ENCODE measurements around the gene DHX35. TPM values are rescaled to one million over a fixed set of nuclear protein-coding genes. Genes with fewer than 3 reads are reported as not detected.

The DHX35 gene
- total RNA-seq, 1 donor from 2014 or later, result 9.5 TPM

DNA sequence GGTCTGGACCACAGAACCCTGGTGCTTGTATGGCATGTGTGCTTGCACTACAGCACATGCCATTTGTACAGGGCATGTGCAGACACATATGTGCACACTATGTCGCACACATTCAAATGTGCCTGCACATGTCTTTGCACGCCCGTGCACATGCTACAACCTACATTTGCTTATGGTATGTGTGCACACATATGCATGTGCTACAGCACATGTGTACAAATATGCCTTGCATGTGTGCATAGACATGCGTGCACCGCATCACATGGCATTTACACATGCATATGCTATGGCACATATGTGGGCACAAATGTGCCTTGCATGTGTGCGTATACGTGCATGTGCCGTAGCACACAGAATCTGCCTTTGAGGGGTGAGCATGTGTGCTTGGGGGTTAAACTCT lies 90.5 kb downstream of the DHX35 start:
- H3K9me3 Mint-ChIP-seq, result no peaks in the 10 kb centered on the region
- H3K4me1 Mint-ChIP-seq, result peaks cover 6% of the 10 kb centered on the region
- ChIA-PET POLR2A (no interaction called here), CTCF (interaction anchor here (8.0 kb wide), 1 partner anchor 29 kb away, joined by 101 read pairs; no protein-coding TSS in a partner anchor)
- ATAC-seq (ENCODE audit: low read depth) (no peak), DNase-seq (no peak)
- H3K27me3 Mint-ChIP-seq, result peaks cover 12% of the 10 kb centered on the region
- H3K27ac Mint-ChIP-seq, result no peak overlapping the region
- intact Hi-C loops (cut with micrococcal nuclease), result no loop called here
- TF ChIP-seq, protein P1, sequence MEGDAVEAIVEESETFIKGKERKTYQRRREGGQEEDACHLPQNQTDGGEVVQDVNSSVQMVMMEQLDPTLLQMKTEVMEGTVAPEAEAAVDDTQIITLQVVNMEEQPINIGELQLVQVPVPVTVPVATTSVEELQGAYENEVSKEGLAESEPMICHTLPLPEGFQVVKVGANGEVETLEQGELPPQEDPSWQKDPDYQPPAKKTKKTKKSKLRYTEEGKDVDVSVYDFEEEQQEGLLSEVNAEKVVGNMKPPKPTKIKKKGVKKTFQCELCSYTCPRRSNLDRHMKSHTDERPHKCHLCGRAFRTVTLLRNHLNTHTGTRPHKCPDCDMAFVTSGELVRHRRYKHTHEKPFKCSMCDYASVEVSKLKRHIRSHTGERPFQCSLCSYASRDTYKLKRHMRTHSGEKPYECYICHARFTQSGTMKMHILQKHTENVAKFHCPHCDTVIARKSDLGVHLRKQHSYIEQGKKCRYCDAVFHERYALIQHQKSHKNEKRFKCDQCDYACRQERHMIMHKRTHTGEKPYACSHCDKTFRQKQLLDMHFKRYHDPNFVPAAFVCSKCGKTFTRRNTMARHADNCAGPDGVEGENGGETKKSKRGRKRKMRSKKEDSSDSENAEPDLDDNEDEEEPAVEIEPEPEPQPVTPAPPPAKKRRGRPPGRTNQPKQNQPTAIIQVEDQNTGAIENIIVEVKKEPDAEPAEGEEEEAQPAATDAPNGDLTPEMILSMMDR (IDR thresholded peaks at IDR 0.05), result no peak
- no peaks in the 10 kb centered on the region for H3K36me3 Mint-ChIP-seq (ENCODE audit: low read depth)
- no peak overlapping the region for H3K4me3 Mint-ChIP-seq

DNA sequence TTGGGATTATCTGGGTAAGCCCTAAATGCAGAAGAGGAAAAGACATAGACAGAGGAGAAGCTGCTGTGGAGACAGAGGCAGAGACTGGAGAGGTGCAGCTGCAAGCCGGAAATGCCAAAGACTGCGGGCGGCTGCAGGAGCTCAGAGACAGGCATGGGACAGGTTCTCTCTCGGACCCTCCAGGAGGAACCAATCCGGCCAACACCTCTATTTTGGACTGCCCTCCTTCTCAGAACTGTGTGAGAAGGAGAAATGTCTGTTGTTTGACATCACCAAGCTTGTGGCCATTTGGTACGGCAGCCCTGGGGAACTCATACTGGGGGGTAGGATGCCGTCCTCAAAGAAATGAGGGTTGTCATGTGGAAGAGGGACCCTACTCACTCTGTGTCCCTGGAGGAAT lies 95.0 kb downstream of the DHX35 start:
- Mint-ChIP-seq H3K9me3 (no peaks in the 10 kb centered on the region), H3K27me3 (peaks cover 22% of the 10 kb centered on the region), H3K36me3 (ENCODE audit: low read depth) (no peaks in the 10 kb centered on the region), H3K4me3 (no peak overlapping the region), H3K4me1 (no peaks in the 10 kb centered on the region), H3K27ac (no peak overlapping the region)
- DNase-seq (no peak), ATAC-seq (ENCODE audit: low read depth) (no peak)
- intact Hi-C loops (cut with micrococcal nuclease), result no loop called here
- TF ChIP-seq, protein P1 (IDR thresholded peaks at IDR 0.05), result no peak
- ChIA-PET POLR2A (no interaction called here), CTCF (no interaction called here)

DNA sequence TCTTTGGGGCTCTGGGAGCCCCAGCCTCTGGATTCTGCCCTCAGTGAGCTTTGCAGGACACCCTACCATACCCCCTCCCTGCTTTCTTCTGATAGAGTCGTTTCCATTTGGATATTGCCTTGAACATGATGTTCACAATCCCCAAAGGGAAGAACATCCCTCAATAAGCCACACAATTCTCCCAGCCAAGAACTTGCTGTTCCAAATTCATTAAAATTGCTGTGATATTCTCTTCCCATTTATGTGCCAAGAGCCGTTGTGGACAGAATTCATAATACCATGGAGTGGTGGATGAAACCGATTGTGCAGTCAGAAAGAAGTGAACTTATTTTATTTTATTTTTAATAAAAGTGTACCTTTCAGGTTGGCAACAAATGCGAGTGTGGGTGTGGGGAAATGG lies 95.8 kb downstream of the DHX35 start:
- CTCF ChIA-PET, result no interaction called here
- ATAC-seq (ENCODE audit: low read depth), result no peak
- Mint-ChIP-seq H3K36me3 (ENCODE audit: low read depth) (no peaks in the 10 kb centered on the region), H3K4me1 (no peaks in the 10 kb centered on the region), H3K9me3 (no peaks in the 10 kb centered on the region), H3K27me3 (peaks cover 21% of the 10 kb centered on the region), H3K27ac (no peak overlapping the region), H3K4me3 (no peak overlapping the region)
- POLR2A ChIA-PET, result no interaction called here
- intact Hi-C loops (cut with micrococcal nuclease), result no loop called here
- TF ChIP-seq, protein P1 (IDR thresholded peaks at IDR 0.05), result no peak
- DNase-seq, result no peak

GRCh38 chr20:39059036-39059435 lies 96.9 kb downstream of the DHX35 start:
- H3K27me3 Mint-ChIP-seq, result peaks cover 18% of the 10 kb centered on the region
- no peak for DNase-seq
- no peaks in the 10 kb centered on the region for H3K9me3 Mint-ChIP-seq
- H3K4me3 Mint-ChIP-seq, result no peak overlapping the region
- intact Hi-C loops (cut with micrococcal nuclease), result no loop called here
- ChIA-PET POLR2A (no interaction called here), CTCF (no interaction called here)
- no peak overlapping the region for H3K27ac Mint-ChIP-seq
- H3K36me3 Mint-ChIP-seq (ENCODE audit: low read depth), result no peaks in the 10 kb centered on the region
- TF ChIP-seq, protein P1 (IDR thresholded peaks at IDR 0.05), result no peak
- ATAC-seq (ENCODE audit: low read depth), result no peak
- no peaks in the 10 kb centered on the region for H3K4me1 Mint-ChIP-seq

DNA sequence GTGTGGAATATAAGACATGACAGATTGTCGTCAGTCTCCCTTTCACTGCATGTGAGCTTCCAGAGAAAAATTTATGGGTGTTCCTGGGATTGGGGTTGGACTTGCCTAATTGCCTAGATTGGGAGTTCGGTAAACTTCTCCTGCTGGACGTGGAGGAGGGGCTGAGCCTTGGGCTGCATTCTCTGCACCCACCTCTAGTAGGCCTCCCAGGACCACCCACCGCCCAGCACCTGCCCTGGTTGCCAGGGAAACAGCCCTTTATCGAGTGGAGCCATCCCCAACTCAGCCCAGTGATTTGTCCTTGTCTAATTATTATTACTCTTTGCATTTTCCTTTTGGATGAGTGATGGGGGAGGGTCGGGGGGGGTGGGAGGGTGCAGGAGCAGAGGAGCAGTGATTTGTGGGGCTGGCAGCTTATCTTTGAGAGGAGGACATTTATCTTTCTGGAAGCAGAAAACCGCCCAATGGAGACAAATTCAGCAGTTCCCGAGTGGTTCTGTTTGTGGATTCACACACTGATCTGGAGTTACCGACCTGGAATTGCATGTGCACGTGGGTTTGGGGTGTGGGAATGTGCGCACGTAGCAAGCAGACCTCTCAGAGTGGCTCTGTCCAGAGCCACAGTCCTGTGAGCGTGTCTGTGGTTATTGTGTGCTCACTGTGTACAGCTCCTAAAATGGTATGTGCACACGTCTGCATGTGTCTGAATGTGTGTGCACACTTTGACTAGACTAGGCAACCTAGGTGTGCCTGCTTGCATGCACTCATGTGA lies 104.5 kb downstream of the DHX35 start:
- intact Hi-C loops (cut with micrococcal nuclease), result no loop called here
- no peak for ATAC-seq (ENCODE audit: low read depth)
- ChIA-PET POLR2A (no interaction called here), CTCF (interaction anchor here (1.3 to 1.8 kb wide), 2 partner anchors 9 to 14 kb away, joined by 4 to 5 read pairs; no protein-coding TSS in a partner anchor)
- Mint-ChIP-seq H3K36me3 (ENCODE audit: low read depth) (no peaks in the 10 kb centered on the region), H3K9me3 (peaks cover 5% of the 10 kb centered on the region), H3K27ac (no peak overlapping the region), H3K27me3 (peaks cover 24% of the 10 kb centered on the region), H3K4me1 (no peaks in the 10 kb centered on the region), H3K4me3 (no peak overlapping the region)
- no peak for DNase-seq
- TF ChIP-seq, protein P1 (IDR thresholded peaks at IDR 0.05), result no peak
